Epithelial cell of proximal tubule (primary cell): Measurements from ENCODE around the gene PDGFA. TPM values are rescaled to one million over a fixed set of nuclear protein-coding genes. Genes with fewer than 3 reads are reported as not detected.

Experiments used
- DNase-seq: peaks from one replicate; pipeline ENCODE4 v3.0.0-alpha.2; 2011; ENCODE audit warnings: low read depth
- H3K4me3 ChIP-seq: 2 replicates; pipeline ENCODE4 v1.5.1; 2011; ENCODE audit warnings: low read depth, mild to moderate bottlenecking, low read length
- CTCF ChIP-seq: conservative IDR thresholded peaks from 2 replicates; pipeline ENCODE4 v1.5.1; 2012; ENCODE audit warnings: low read depth, mild to moderate bottlenecking, low read length
- total RNA-seq: library from RNA; depleted of rRNA; stranded (reverse); fragments of >200 nt; gene quantifications from 2 replicates; pipeline ENCODE4 v1.2.3, GENCODE V29; 2015

PDGFA gene
- total RNA-seq, 1 donor from 2014 or later = 27.3 TPM

DNA sequence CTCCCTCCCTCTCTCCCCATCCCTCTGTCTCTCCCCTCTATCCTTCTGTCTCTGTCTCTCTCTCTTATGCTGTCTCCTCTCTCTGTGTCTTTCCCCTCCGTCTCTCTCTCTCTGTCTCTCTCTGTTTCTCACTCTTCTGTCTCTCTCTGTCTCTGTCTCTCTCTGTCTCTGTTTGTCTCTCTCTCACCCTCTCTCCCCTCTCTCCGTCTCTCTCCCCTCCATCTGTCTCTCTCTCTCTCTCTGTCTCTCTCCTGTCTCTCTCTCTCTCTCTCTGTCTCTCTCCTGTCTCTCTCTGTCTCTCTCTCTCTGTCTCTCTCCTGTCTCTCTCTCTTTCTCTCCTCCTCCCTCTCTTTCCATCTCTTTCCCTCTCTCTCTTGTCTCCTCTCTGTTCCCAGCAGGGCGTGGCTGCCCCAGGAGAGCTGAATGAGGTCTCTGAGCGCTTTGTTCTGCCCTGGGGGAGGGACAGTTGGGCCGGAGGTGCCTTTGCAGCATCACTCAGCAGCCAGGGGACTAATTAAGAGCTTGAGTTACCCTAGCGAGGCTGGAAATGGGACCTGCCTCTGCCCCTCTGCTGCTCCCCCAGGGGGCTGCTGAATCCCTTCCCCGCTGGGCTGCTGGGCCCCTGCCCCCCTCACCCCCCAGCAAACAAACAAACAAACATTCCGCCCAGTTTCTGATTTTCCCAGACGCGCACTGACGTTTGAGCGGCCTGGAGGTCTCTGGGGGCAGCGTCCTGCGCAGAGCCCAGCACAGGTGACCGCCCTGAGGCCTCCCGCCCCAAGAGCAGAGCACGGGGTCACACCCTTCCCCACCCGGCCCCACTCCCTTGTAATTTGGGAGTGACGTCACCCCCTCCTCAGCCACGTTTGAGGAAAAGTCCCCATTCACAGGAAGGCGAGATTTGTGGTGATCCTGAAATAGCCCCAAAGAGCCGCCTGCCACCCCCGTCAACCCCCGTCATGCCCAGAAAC, 68.1 kb downstream of the PDGFA start:
- no peak overlapping the region for H3K4me3 ChIP-seq
- DNase-seq = no peak
- TF ChIP-seq CTCF = no peak

DNA sequence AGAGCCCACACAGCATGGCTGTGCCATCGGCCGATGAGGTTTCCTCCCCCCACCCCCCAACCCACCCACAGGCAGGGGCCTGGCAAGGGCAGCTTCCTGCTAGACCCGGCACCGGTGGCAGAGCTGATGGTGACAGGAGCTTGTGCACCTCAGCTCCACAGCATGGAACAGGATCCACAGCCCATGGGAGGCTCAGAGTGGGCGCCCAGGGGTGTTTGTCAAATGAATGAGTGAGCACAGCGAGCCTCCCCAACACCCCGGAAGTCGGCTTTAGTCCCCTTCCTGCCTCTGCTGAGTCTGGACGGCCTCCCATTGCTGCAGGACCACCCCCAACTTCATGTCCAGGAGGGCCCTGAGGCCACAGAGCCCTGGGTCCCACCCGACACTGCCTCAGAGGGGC, 68.9 kb downstream of the PDGFA start:
- DNase-seq = no peak
- TF ChIP-seq CTCF = no peak
- no peak overlapping the region for H3K4me3 ChIP-seq

- no peak overlapping the region for H3K4me3 ChIP-seq
- TF ChIP-seq CTCF = no peak
- DNase-seq = no peak
These were observed 69.6 kb downstream of the PDGFA start for GRCh38 chr7:450036-450435.

- no peak for DNase-seq
- H3K4me3 ChIP-seq = no peak overlapping the region
- TF ChIP-seq CTCF = no peak
These were observed 70.2 kb downstream of the PDGFA start for GRCh38 chr7:449324-450019.

- no peak for DNase-seq
- TF ChIP-seq CTCF = no peak
- no peak overlapping the region for H3K4me3 ChIP-seq
These were observed 72.1 kb downstream of the PDGFA start for GRCh38 chr7:447523-447922.

Other genes starting within 250 kb of the PDGFA start
- gene FOXL3, start 229.7 kb downstream of the PDGFA start, total RNA-seq = not detected in 2 replicates
- gene DNAAF5, start 206.9 kb upstream of the PDGFA start, total RNA-seq = 64.1 and 83.6 TPM in 2 replicates
- gene PRKAR1B, start 207.4 kb upstream of the PDGFA start, total RNA-seq = 12.2 and 23.0 TPM in 2 replicates